SKM-1 treated with dmso at 0.1 percent for 144 hours (cell line): ENCODE data around the gene VPS16.

ENCODE experiments used
- DNase-seq: peaks from one replicate; lab custom pipeline; 2025; ENCODE audit not compliant: unreplicated experiment; lab: John Stamatoyannopoulos, UW

VPS16 gene

GRCh38 chr20:2867081-2867864 lies 26.7 kb downstream of the VPS16 start:
- DNase-seq, result no peak

GRCh38 chr20:2869381-2869780 lies 28.8 kb downstream of the VPS16 start:
- no peak for DNase-seq

DNA sequence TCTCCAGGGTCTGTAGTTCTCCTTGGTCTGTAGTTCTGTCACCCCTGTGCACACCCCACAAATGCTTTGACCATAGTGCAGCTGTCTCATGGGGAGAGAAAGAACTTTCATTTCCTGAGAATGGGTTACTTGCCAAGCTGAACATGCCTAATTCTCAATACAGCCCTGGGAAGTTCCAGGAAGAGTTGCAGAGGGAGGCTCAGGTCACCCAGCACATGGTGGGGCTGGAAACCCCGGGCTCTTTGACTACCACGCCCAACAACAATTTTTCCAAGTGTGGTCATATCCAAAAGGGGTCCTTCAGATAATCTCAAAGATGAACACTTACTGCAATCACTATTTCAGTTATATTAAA lies 30.5 kb downstream of the VPS16 start:
- DNase-seq, result no peak

DNA sequence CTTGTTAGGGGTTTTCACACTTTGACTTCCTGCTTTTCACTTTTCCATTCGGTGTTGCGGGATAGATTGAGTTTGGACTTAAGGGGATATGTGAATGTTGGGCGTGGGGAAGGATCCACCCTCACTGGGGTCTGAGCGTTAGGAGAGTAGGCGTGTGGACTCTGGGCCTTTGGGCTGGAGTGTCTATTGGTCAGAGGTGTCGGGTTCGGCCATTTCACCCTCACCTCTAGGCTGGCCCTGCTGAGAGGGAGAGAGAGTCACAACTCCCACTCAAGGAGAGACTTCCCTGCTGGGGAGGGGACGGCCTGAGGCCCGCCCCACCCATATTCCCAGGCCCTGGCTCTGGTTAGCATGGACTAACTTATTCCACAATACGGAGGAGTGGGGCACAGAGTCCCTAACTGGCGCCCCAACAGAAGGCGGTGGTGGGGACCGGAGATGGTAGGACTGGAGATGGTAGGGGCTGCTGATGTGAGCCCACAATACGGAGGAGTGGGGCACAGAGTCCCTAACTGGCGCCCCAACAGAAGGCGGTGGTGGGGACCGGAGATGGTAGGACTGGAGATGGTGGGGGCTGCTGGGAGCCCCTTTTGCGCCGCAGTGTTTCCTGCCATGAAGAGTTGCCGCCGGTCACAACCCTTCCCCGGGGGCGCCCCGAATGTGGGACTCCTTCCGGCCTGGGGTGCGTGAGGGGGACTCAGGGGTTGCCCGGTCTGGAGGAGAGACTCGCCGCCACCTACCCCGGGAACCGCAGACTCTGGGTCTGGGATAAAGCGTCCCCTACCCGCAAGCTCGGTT lies 31.3 kb downstream of the VPS16 start:
- no peak for DNase-seq

- DNase-seq, result peak; percentile 18
Observed at GRCh38 chr20:2872459-2873009, 32.0 kb downstream of the VPS16 start.

- peak; percentile 60 for DNase-seq
Observed at GRCh38 chr20:2873010-2873746, 32.6 kb downstream of the VPS16 start, which contains the start of gene PTPRA. PTPRA (plus strand) TSS chr20:2873481; CDS start chr20:2964278, 90,797 bp downstream.

DNA sequence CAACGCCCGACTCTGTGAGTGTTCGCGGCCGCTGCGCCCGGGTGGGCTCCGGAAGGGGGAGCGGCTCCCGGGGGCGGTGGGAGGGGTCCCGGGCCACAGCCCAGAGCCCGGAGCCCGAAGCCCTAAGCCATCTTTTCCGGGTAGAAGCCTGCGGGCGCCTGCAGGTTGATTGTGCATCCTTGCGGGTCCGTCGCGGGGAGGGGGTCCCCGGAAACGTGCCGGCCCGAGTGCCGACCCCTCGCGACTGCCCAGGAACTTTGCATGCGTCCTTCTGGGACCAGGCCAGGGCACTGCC lies 33.1 kb downstream of the VPS16 start:
- DNase-seq, result no peak

DNA sequence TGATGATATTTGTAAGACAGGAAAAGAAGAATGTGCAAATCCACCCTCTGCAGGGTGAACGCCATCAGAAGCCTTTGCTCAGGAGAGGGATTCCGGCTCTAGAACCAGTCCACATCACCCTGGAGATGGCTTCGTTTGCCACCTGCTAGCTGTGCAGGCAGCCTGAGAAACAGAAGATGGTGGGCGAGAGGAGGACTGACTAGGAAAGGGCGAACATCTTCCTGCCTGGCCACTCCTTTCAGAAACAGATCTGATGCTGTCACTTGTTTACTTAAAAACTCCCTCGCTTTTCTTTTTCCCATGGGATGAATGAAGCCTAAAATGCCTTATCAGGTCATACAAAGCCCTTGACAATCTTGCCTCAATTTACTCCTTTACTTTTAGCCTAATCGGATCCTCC lies 33.9 kb downstream of the VPS16 start:
- DNase-seq, result no peak

DNA sequence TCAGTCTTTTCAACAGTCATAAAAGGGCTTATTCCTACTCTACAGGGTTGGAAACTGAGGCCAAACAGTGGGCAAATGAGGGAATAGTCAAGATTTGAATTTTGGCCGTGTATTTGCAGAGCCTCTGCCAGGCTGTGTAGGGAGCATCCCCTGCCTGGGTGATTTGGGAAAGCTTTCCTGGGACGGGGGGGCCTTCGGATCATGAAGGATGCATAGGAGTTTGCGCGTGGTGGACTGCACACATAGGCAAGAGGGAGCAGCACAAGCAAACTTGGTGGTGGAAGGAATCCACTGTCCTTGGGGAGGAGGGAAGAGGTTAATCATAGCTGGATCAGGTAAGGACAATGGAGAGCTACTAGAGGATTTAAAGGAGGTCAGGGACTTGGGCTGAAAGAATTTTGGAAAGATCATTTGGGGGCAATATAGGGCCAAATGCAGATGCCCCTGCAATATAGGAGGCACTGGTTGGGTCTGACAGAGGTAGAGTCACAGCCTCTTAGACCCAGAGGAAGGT lies 35.2 kb downstream of the VPS16 start:
- DNase-seq, result no peak

DNA sequence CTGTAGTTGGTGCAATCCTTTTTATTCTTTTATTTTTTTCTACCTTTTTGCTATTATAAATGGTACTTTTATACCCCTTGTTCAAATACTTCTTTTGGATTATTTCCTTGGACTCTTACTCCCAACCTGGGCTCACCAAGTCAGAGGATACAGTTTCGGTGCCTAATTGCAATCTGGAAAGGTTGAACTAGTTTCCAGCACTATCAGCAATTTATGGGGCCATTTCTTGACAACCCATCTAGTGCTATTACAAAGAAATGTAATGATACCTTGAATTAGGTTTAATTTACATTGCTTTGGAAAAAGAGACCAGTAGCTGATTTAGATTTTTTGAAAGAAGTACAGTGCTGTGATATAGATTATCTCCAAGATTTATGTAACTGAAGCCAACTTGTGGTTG lies 38.0 kb downstream of the VPS16 start:
- no peak for DNase-seq

GRCh38 chr20:2879146-2879545 lies 38.6 kb downstream of the VPS16 start:
- DNase-seq, result no peak

- DNase-seq, result no peak
Observed at GRCh38 chr20:2880650-2881049, 40.1 kb downstream of the VPS16 start.

DNA sequence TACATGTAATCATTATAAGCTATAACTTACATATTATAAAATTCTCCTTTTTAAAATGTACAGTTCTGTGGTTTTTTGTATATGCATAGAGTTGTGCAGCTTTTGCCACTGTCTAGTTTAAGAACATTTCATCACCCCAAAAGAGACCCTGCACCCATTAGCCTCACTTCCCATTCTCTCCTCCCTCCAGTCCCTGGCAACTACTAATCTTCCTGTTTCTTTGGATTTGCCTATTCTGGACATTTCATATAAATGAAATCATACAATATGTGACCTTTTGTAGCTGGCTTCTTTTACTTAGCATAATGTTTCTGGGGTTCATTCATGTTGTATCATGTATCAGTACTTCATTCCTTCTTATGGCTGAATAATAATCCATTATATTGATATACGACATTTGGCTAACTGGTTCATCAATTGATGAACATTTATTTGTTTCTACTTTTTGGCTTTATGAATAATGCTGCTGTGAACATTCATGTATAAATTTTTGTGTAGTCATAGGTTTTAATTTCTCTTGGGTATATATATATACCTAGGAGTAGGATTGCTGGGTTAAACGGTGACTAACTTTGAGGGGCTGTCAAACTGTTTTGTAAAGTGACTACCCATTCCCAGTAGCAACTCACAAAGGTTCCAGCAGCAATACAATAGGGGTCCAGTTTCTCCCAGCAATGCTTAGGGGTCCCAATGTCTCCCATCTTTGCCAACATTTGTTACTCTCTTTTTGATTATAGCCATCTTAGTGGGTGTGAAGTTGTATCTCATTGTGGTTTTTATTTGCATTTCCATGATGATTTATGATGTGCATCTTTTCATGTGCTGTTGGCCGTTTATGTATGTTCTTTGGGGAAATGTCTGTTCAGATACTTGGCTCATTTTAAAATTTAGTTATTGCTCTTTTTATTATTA lies 43.4 kb downstream of the VPS16 start:
- DNase-seq, result no peak

GRCh38 chr20:2887715-2888114 lies 47.2 kb downstream of the VPS16 start:
- no peak for DNase-seq

DNA sequence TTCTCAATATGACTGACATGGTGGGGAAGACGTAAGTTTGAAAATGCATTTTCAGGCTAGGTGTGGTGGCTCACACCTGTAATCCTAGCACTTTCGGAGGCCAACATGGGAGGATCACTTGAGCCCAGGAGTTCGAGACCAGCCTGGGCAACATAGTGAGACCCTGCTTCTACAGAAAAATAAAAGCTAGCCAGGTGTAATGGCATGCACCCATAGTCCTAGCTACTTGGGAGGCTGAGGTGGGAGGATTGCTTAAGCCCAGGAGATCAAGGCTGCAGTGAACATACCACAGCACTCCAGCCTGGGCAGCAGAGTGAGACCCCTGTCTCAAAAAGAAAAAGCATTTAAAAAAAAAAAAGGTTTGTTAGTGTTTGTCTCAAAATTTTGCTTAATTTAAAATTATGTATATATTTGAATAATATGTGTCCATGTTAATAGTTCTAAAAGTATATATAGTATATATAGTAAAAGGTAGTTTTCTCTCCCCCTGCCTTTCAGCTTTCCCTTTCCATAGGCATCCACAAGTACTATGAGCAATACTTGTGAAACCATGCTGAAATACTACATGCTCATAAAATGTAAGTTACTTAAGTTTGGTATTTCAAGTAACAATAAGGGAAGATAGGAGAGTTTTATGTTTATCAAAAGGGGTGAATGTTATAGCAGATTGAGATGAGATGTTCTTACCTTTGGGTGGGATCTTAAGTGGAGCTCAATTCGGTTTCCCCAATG lies 47.8 kb downstream of the VPS16 start:
- no peak for DNase-seq

DNA sequence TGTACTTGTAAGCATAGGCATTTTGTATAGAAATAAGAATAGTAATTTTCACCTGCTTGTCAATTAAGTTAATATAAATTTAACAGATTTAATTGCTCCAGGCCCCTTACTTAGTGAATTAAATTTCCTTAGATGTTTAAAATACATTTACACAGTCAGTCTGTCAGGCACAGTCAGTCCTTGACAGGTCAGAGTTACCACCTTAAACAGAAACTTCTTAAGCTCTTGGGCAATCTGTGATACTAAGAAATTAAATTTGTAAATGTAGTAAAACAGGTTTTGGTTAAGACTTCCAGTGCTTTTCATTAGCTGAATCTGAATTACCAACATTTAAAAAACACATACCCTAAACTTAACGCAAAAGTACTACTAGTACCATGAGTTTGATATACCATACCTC lies 48.7 kb downstream of the VPS16 start:
- no peak for DNase-seq

DNA sequence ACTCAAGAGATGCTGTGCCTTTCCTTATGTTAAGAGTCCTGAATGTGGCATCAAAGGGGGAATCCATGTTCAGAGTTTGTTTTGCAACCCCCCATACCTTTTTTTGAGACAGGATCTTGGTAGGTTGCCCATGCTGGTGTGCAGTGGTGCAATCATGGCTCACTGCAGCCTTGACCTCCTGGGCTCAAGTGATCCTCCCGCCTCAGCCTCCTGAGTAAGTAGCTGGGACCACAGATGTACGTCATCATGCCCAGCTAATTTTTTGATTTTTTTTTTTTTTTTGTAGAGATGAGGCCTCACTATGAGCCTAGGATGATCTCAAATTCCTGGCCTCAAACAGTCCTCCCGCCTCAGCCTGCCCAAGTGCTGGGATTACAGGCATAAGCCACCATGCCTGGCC lies 49.3 kb downstream of the VPS16 start:
- no peak for DNase-seq

- no peak for DNase-seq
Observed at GRCh38 chr20:2890742-2891141, 50.2 kb downstream of the VPS16 start.

DNA sequence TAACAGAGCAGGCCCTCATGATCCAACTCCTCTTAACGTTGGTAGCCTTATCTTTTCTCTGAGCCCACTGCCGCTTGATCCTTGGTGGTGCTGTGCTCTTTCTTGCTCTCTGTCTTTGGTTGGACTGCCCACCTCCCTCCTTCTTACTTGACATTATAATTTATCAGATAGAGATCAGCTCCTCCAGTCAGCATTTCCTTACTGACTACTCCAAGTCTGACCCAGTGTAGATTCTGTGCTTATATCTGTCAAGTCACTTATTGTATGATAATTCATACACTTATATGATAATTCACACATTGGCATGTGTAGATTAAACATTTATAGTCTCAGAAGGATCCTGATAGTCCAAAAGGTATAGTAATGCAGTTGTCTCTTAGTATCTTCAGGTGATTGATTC lies 50.8 kb downstream of the VPS16 start:
- no peak for DNase-seq

GRCh38 chr20:2892376-2892775 lies 51.8 kb downstream of the VPS16 start:
- no peak for DNase-seq
